ENCODE data around the gene APELA. TPM values are rescaled to one million over a fixed set of nuclear protein-coding genes. Genes with fewer than 3 reads are reported as not detected.

The APELA gene
- total and polyA plus RNA-seq, 2 donors (not counting 1 experiment from before 2014, with no cell fraction given): not detected

GRCh38 chr4:164872481-164872880, 4.5 kb upstream of the APELA start:
- Histone ChIP-seq H3K27me3 (replicated peaks in 1 of 4; ENCODE audit: control extremely low read depth in 1 of 4, control insufficient read depth in 3 of 4, insufficient read depth in 4 of 4, low read length in 3 of 4) (no peaks in the 10 kb centered on the region), H3K4me3 (ENCODE audit: control extremely low read depth in 1 of 5, extremely low read depth in 1 of 5, insufficient read depth in 1 of 5, low read depth in 2 of 5, low read length in 4 of 5) (no peak overlapping the region), H3K36me3 (replicated peaks in 1 of 2; ENCODE audit: control extremely low read depth in 1 of 2, control insufficient read depth in 1 of 2, extremely low read depth in 1 of 2, insufficient read depth in 2 of 2, low read length in 1 of 2) (no peaks in the 10 kb centered on the region), H3K4me1 (ENCODE audit: control insufficient read depth in 2 of 2, insufficient read depth in 2 of 2, low read length in 2 of 2) (no peaks in the 10 kb centered on the region), H3K4me2 (replicated peaks; ENCODE audit: low read depth, low read length, poor library complexity, severe bottlenecking) (no peak overlapping the region), H2AFZ (ENCODE audit: insufficient read depth, low read depth, low read length, poor library complexity, severe bottlenecking) (no peak overlapping the region), H3K9ac (ENCODE audit: low read length) (no peak overlapping the region), H3K27ac (ENCODE audit: low read length in 2 of 2) (no peak overlapping the region), H3K9me3 (ENCODE audit: control extremely low read depth in 1 of 3, control insufficient read depth in 2 of 3, insufficient read depth in 1 of 3, low read length in 2 of 3) (peaks cover 0 to under 1% (median 0%) of the 10 kb centered on the region in 3 donors), H4K20me1 (ENCODE audit: control insufficient read depth, insufficient read depth, low read length, poor library complexity, severe bottlenecking) (no peaks in the 10 kb centered on the region), H3K79me2 (ENCODE audit: control insufficient read depth, insufficient read depth, low read length) (no peaks in the 10 kb centered on the region)
- TF ChIP-seq CTCF (IDR thresholded peaks at IDR 0.05) (no peak), EZH2 (IDR thresholded peaks at IDR 0.05; ENCODE audit: borderline replicate concordance, insufficient read depth, low read depth, low read length, poor library complexity, severe bottlenecking) (no peak)
- CTCF ChIA-PET: no interaction called here
- POLR2A ChIA-PET: no interaction called here
- WGBS (ENCODE audit: insufficient coverage): 85% methylated on average over 2 of the region's 3 CpGs
- intact Hi-C loops (cut with micrococcal nuclease): no loop called here
- Mint-ChIP-seq H3K4me3 (no peak overlapping the region), H3K27ac (no peak overlapping the region), H3K4me1 (no peaks in the 10 kb centered on the region), H3K9me3 (ENCODE audit: insufficient read depth) (no peaks in the 10 kb centered on the region), H3K27me3 (peaks cover 12% of the 10 kb centered on the region)
- no peak for DNase-seq
- no peak for ATAC-seq (ENCODE audit: low read depth)

- Histone ChIP-seq H3K79me2 (ENCODE audit: control insufficient read depth, insufficient read depth, low read length) (no peaks in the 10 kb centered on the region), H3K9ac (ENCODE audit: low read length) (no peak overlapping the region), H3K27me3 (replicated peaks in 1 of 4; ENCODE audit: control extremely low read depth in 1 of 4, control insufficient read depth in 3 of 4, insufficient read depth in 4 of 4, low read length in 3 of 4) (no peaks in the 10 kb centered on the region), H3K36me3 (replicated peaks in 1 of 2; ENCODE audit: control extremely low read depth in 1 of 2, control insufficient read depth in 1 of 2, extremely low read depth in 1 of 2, insufficient read depth in 2 of 2, low read length in 1 of 2) (no peaks in the 10 kb centered on the region), H3K27ac (ENCODE audit: low read length in 2 of 2) (no peak overlapping the region), H2AFZ (ENCODE audit: insufficient read depth, low read depth, low read length, poor library complexity, severe bottlenecking) (no peak overlapping the region), H3K9me3 (ENCODE audit: control extremely low read depth in 1 of 3, control insufficient read depth in 2 of 3, insufficient read depth in 1 of 3, low read length in 2 of 3) (no peaks in the 10 kb centered on the region), H4K20me1 (ENCODE audit: control insufficient read depth, insufficient read depth, low read length, poor library complexity, severe bottlenecking) (no peaks in the 10 kb centered on the region), H3K4me1 (ENCODE audit: control insufficient read depth in 2 of 2, insufficient read depth in 2 of 2, low read length in 2 of 2) (no peaks in the 10 kb centered on the region), H3K4me3 (ENCODE audit: control extremely low read depth in 1 of 5, extremely low read depth in 1 of 5, insufficient read depth in 1 of 5, low read depth in 2 of 5, low read length in 4 of 5) (no peak overlapping the region), H3K4me2 (replicated peaks; ENCODE audit: low read depth, low read length, poor library complexity, severe bottlenecking) (no peak overlapping the region)
- intact Hi-C loops (cut with micrococcal nuclease): no loop called here
- WGBS (ENCODE audit: insufficient coverage): no CpG with 5 or more reads among the region's 3 CpGs
- DNase-seq: no peak
- ChIA-PET CTCF (no interaction called here), POLR2A (no interaction called here)
- TF ChIP-seq EZH2 (IDR thresholded peaks at IDR 0.05; ENCODE audit: borderline replicate concordance, insufficient read depth, low read depth, low read length, poor library complexity, severe bottlenecking) (no peak), CTCF (IDR thresholded peaks at IDR 0.05) (no peak)
- Mint-ChIP-seq H3K4me3 (no peak overlapping the region), H3K27ac (no peak overlapping the region), H3K4me1 (no peaks in the 10 kb centered on the region), H3K9me3 (ENCODE audit: insufficient read depth) (no peaks in the 10 kb centered on the region), H3K27me3 (peaks cover 8% of the 10 kb centered on the region)
- ATAC-seq (ENCODE audit: low read depth): no peak
Measured at GRCh38 chr4:164874789-164875188, 2.2 kb upstream of the APELA start.
